ENCODE measurements around the gene ZBED6.
"Not testable (repeated sequence)": the region's sequence is repeated elsewhere in the genome, so short reads cannot be mapped to it uniquely, and the experiment has no call there.

ZBED6 gene

GRCh38 chr1:203789966-203790365 is 5.5 kb upstream of the ZBED6 start:
- DNase-seq = no peak

GRCh38 chr1:203791498-203791897 is 3.9 kb upstream of the ZBED6 start:
- DNase-seq = no peak

GRCh38 chr1:203792486-203792885 is 2.9 kb upstream of the ZBED6 start:
- no peak for DNase-seq

- not testable (repeated sequence) for DNase-seq
These were observed 1.9 kb upstream of the ZBED6 start for GRCh38 chr1:203793561-203793960.

GRCh38 chr1:203794764-203795440 is 521 bp upstream of the ZBED6 start:
- no peak for DNase-seq

GRCh38 chr1:203796236-203796605 is 798 bp downstream of the ZBED6 start:
- DNase-seq = peak in 1 of 2 donors; percentile 13

- no peak for DNase-seq
These were observed 1.8 kb downstream of the ZBED6 start for GRCh38 chr1:203797216-203797615.

GRCh38 chr1:203797948-203798655 is 2.7 kb downstream of the ZBED6 start:
- no peak for DNase-seq

GRCh38 chr1:203799157-203799556 is 3.7 kb downstream of the ZBED6 start:
- DNase-seq = no peak

- DNase-seq = no peak
These were observed 4.5 kb downstream of the ZBED6 start for GRCh38 chr1:203799971-203800370.

- no peak for DNase-seq
These were observed 10.3 kb downstream of the ZBED6 start for GRCh38 chr1:203805689-203806088.

GRCh38 chr1:203807196-203807595 is 11.8 kb downstream of the ZBED6 start:
- DNase-seq = no peak

- no peak for DNase-seq
These were observed 18.3 kb downstream of the ZBED6 start for GRCh38 chr1:203813581-203814341.

GRCh38 chr1:203818399-203818798 is 23.0 kb downstream of the ZBED6 start:
- DNase-seq = no peak

GRCh38 chr1:203823306-203823705 is 27.9 kb downstream of the ZBED6 start:
- DNase-seq = no peak

- no peak for DNase-seq
These were observed 30.8 kb downstream of the ZBED6 start for GRCh38 chr1:203826175-203826574.

GRCh38 chr1:203828002-203828401 is 32.6 kb downstream of the ZBED6 start:
- DNase-seq = no peak

GRCh38 chr1:203828503-203828902 is 33.1 kb downstream of the ZBED6 start:
- no peak for DNase-seq

- not testable (repeated sequence) for DNase-seq
These were observed 33.8 kb downstream of the ZBED6 start for GRCh38 chr1:203829247-203829646.

- no peak for DNase-seq
These were observed 40.1 kb downstream of the ZBED6 start for GRCh38 chr1:203835476-203835875.

- DNase-seq = no peak
These were observed 43.7 kb downstream of the ZBED6 start for GRCh38 chr1:203839081-203839480.

- DNase-seq = no peak
These were observed 44.9 kb downstream of the ZBED6 start for GRCh38 chr1:203840208-203840808.

- DNase-seq = no peak
These were observed 47.1 kb downstream of the ZBED6 start for GRCh38 chr1:203842559-203842876.

GRCh38 chr1:203843435-203843834 is 48.0 kb downstream of the ZBED6 start:
- no peak for DNase-seq
